Hepatocyte (in vitro differentiated cells): ENCODE results near the gene RRAS. TPM values are rescaled to one million over a fixed set of nuclear protein-coding genes. Genes with fewer than 3 reads are reported as not detected.

Experiments used
- DNase-seq: peaks from one replicate; pipeline ENCODE4 v3.0.0-alpha.2; 2016; ENCODE audit warnings: low spot score
- H2AFZ ChIP-seq: fragments of 200-600 bp; sonication (generic); 2 replicates; pipeline ENCODE4 v1.6.0; 2016; ENCODE audit warnings: antibody characterized with exemption, mild to moderate bottlenecking
- H3K27ac ChIP-seq: fragments of 200-600 bp; sonication (generic); 2 replicates; pipeline ENCODE4 v1.5.1; 2016; ENCODE audit warnings: mild to moderate bottlenecking
- H3K27me3 ChIP-seq: fragments of 200-600 bp; sonication (generic); 2 replicates; pipeline ENCODE4 v1.6.1; 2016
- H3K36me3 ChIP-seq: fragments of 200-600 bp; sonication (generic); replicated peaks from 2 replicates; pipeline ENCODE4 v1.5.1; 2016; ENCODE audit warnings: low read depth; ENCODE audit not compliant: insufficient read depth
- H3K4me1 ChIP-seq: fragments of 200-600 bp; sonication (generic); 2 replicates; pipeline ENCODE4 v1.5.1; 2016; ENCODE audit warnings: mild to moderate bottlenecking, moderate library complexity; ENCODE audit not compliant: insufficient read depth
- H3K4me2 ChIP-seq: fragments of 200-600 bp; sonication (generic); 2 replicates; pipeline ENCODE4 v1.6.0; 2016
- H3K4me3 ChIP-seq: fragments of 200-600 bp; sonication (generic); 2 replicates; pipeline ENCODE4 v1.5.1; 2016; ENCODE audit warnings: mild to moderate bottlenecking
- H3K79me2 ChIP-seq: fragments of 200-600 bp; sonication (generic); 2 replicates; pipeline ENCODE4 v1.6.0; 2017; ENCODE audit warnings: mild to moderate bottlenecking
- H3K9me2 ChIP-seq: fragments of 200-600 bp; sonication (generic); replicated peaks from 2 replicates; pipeline ENCODE4 v1.6.0; 2017; ENCODE audit warnings: mild to moderate bottlenecking; ENCODE audit not compliant: insufficient read depth
- H3K9me3 ChIP-seq: fragments of 200-600 bp; sonication (generic); 2 replicates; pipeline ENCODE4 v1.5.1; 2016; ENCODE audit warnings: low read depth, mild to moderate bottlenecking
- H4K20me1 ChIP-seq: fragments of 200-600 bp; sonication (generic); 2 replicates; pipeline ENCODE4 v1.6.0; 2016; ENCODE audit warnings: mild to moderate bottlenecking; ENCODE audit not compliant: insufficient read depth, poor library complexity, severe bottlenecking
- EZH2 ChIP-seq: fragments of 200-600 bp; sonication (generic); IDR thresholded peaks from 2 replicates; pipeline ENCODE4 v1.6.1; 2016; ENCODE audit warnings: antibody characterized with exemption, mild to moderate bottlenecking, borderline replicate concordance
- EZH2phosphoT487 ChIP-seq: fragments of 200-600 bp; sonication (generic); IDR thresholded peaks from one replicate; pipeline ENCODE4 v1.6.1; 2018; ENCODE audit warnings: antibody characterized with exemption, mild to moderate bottlenecking, low read depth, moderate library complexity; ENCODE audit not compliant: unreplicated experiment, severe bottlenecking
- WGBS: methylation state at CpG from one replicate; pipeline ENCODE4 v1.1.6; 2016; ENCODE audit warnings: low lambda C conversion rate; ENCODE audit errors: missing lambda C conversion rate; 5-methylcytosine and 5-hydroxymethylcytosine counted together
- polyA plus RNA-seq: library from polyadenylated mRNA; unstranded; fragments of >200 nt; fragmentation: Nextera tagmentation; extraction: Ambion mirVana; gene quantifications from 2 replicates; pipeline ENCODE4 v1.2.1, GENCODE V29; 2016
- total RNA-seq: library from RNA; depleted of rRNA; stranded (reverse); fragments of >200 nt; gene quantifications from 2 replicates; pipeline ENCODE4 v1.2.3, GENCODE V29; 2014
- TF ChIP-seq, protein P1 (sequence below): fragments of 200-600 bp; sonication (generic); IDR thresholded peaks from 2 replicates; pipeline ENCODE4 v1.5.1; 2016; ENCODE audit warnings: antibody characterized with exemption, mild to moderate bottlenecking; ENCODE audit not compliant: poor library complexity

RRAS gene
- total and polyA plus RNA-seq, 2 experiments from 2014 or later, result 19.2 to 107 TPM

GRCh38 chr19:49679771-49680413 is 39.9 kb upstream of the RRAS start:
- Histone ChIP-seq H3K9me3 (no peaks in the 10 kb centered on the region), H3K79me2 (peaks cover 57% of the 10 kb centered on the region), H3K27me3 (no peaks in the 10 kb centered on the region), H4K20me1 (peaks cover 32% of the 10 kb centered on the region), H2AFZ (no peak overlapping the region), H3K4me1 (peaks cover 12% of the 10 kb centered on the region), H3K27ac (peak overlapping the region; percentile 75), H3K4me2 (peak overlapping the region; percentile 75), H3K9me2 (no peaks in the 10 kb centered on the region), H3K36me3 (no peaks in the 10 kb centered on the region), H3K4me3 (no peak overlapping the region)
- WGBS, result 65% methylated on average over 8 of the region's 10 CpGs
- TF ChIP-seq EZH2, result no peak
- TF ChIP-seq, protein P1, sequence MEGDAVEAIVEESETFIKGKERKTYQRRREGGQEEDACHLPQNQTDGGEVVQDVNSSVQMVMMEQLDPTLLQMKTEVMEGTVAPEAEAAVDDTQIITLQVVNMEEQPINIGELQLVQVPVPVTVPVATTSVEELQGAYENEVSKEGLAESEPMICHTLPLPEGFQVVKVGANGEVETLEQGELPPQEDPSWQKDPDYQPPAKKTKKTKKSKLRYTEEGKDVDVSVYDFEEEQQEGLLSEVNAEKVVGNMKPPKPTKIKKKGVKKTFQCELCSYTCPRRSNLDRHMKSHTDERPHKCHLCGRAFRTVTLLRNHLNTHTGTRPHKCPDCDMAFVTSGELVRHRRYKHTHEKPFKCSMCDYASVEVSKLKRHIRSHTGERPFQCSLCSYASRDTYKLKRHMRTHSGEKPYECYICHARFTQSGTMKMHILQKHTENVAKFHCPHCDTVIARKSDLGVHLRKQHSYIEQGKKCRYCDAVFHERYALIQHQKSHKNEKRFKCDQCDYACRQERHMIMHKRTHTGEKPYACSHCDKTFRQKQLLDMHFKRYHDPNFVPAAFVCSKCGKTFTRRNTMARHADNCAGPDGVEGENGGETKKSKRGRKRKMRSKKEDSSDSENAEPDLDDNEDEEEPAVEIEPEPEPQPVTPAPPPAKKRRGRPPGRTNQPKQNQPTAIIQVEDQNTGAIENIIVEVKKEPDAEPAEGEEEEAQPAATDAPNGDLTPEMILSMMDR, result no peak
- no peak for TF ChIP-seq EZH2phosphoT487
- DNase-seq, result no peak

DNA sequence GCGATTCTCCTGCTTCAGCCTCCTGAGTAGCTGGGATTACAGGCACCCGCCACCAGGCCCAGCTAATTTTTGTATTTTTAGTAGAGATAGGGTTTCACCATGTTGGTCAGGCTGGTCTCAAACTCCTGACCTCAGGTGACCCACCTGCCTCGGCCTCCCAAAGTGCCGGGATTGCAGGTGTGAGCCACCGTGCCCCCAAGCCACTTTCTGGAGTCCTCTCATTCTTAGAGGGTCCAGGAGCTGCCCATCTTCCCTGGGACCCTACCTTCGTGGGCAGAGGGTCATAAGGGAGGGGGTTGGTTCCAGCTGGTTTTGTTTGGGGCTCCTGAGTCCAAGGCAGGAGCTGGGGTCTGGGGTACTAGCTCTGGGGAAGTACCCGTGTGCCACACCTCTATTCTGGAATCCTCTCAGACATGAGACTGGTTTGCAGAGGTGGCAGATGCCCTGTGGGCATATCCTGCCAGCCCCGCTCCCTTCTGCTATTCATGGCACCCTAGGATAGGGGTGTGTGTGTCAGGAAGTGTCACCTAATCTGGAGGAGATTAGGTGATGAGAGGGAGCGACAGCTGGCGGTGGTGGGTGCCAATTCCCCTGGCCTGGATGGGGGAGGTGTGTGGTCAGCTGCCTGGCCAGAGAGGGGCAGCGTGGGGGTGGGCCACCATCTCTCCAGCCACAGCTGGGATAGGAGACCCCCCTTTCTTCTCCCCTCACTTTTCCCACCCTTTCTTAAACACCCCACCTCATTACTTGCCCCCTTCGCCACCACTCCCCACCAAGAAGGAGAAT is 39.2 kb upstream of the RRAS start:
- no peak overlapping the region for H2AFZ ChIP-seq
- TF ChIP-seq EZH2phosphoT487 (no peak), EZH2 (no peak)
- TF ChIP-seq, protein P1, result no peak
- H3K27ac ChIP-seq, result no peak overlapping the region
- no peaks in the 10 kb centered on the region for H3K36me3 ChIP-seq
- H3K4me2 ChIP-seq, result peak overlapping the region; percentile 94
- DNase-seq, result no peak
- no peaks in the 10 kb centered on the region for H3K9me2 ChIP-seq
- no peaks in the 10 kb centered on the region for H3K27me3 ChIP-seq
- peaks cover 12% of the 10 kb centered on the region for H3K4me1 ChIP-seq
- H4K20me1 ChIP-seq, result peaks cover 32% of the 10 kb centered on the region
- WGBS, result 74% methylated on average over 11 of the region's 12 CpGs
- H3K4me3 ChIP-seq, result no peak overlapping the region
- H3K79me2 ChIP-seq, result peaks cover 57% of the 10 kb centered on the region
- H3K9me3 ChIP-seq, result no peaks in the 10 kb centered on the region

- H3K27me3 ChIP-seq, result no peaks in the 10 kb centered on the region
- TF ChIP-seq EZH2, result no peak
- TF ChIP-seq EZH2phosphoT487, result no peak
- TF ChIP-seq, protein P1, result peak; percentile 68
- H3K4me3 ChIP-seq, result peak overlapping the region; percentile 43
- H2AFZ ChIP-seq, result peak overlapping the region; percentile 20
- H3K27ac ChIP-seq, result peak overlapping the region; percentile 75
- no peaks in the 10 kb centered on the region for H3K9me2 ChIP-seq
- WGBS, result 2% methylated on average over 21 of the region's 21 CpGs
- peak overlapping the region; percentile 94 for H3K4me2 ChIP-seq
- no peaks in the 10 kb centered on the region for H3K36me3 ChIP-seq
- peaks cover 54% of the 10 kb centered on the region for H3K79me2 ChIP-seq
- peaks cover 32% of the 10 kb centered on the region for H4K20me1 ChIP-seq
- peaks cover 12% of the 10 kb centered on the region for H3K4me1 ChIP-seq
- peak; percentile 88 for DNase-seq
- H3K9me3 ChIP-seq, result no peaks in the 10 kb centered on the region
These were observed 38.1 kb upstream of the RRAS start for GRCh38 chr19:49677901-49678674.
